KMS-11 (cell line): ENCODE results near the gene TMEM184B.

Experiments
- H2AFZ ChIP-seq: fragments of 200-600 bp; sonication (generic); 2 replicates; pipeline ENCODE4 v1.6.1; 2016; ENCODE audit warnings: antibody characterized with exemption, mixed run types, low read depth
- H3K27ac ChIP-seq: fragments of 200-600 bp; sonication (generic); 2 replicates; pipeline ENCODE4 v1.6.1; 2016; ENCODE audit warnings: mild to moderate bottlenecking, mixed run types
- H3K27me3 ChIP-seq: fragments of 200-600 bp; sonication (generic); 2 replicates; pipeline ENCODE4 v1.6.1; 2017; ENCODE audit warnings: mild to moderate bottlenecking, low read depth, mixed run types, moderate library complexity; ENCODE audit not compliant: insufficient read depth
- H3K36me3 ChIP-seq: fragments of 200-600 bp; sonication (generic); 2 replicates; pipeline ENCODE4 v1.6.1; 2017; ENCODE audit warnings: mild to moderate bottlenecking, mixed run types; ENCODE audit not compliant: insufficient read depth
- H3K4me1 ChIP-seq: fragments of 200-600 bp; sonication (generic); 2 replicates; pipeline ENCODE4 v1.6.1; 2016; ENCODE audit warnings: mild to moderate bottlenecking, low read depth, mixed run types; ENCODE audit not compliant: poor library complexity, severe bottlenecking
- H3K4me2 ChIP-seq: fragments of 200-600 bp; sonication (generic); 2 replicates; pipeline ENCODE4 v1.7.0; 2016; ENCODE audit warnings: mild to moderate bottlenecking, mixed run types
- H3K4me3 ChIP-seq: fragments of 200-600 bp; sonication (generic); IDR thresholded peaks from 2 replicates; pipeline ENCODE4 v1.6.1; 2017; ENCODE audit warnings: low read depth, low read length, mixed read lengths; ENCODE audit not compliant: insufficient read depth
- H3K79me2 ChIP-seq: fragments of 200-600 bp; sonication (generic); 2 replicates; pipeline ENCODE4 v1.6.1; 2016; ENCODE audit warnings: low read depth, mixed run types; ENCODE audit not compliant: insufficient read depth
- H3K9ac ChIP-seq: fragments of 200-600 bp; sonication (generic); 2 replicates; pipeline ENCODE4 v1.6.1; 2016; ENCODE audit warnings: mild to moderate bottlenecking, mixed run types
- H4K20me1 ChIP-seq: fragments of 200-600 bp; sonication (generic); 2 replicates; pipeline ENCODE4 v1.6.1; 2016; ENCODE audit warnings: mild to moderate bottlenecking, mixed run types; ENCODE audit not compliant: insufficient read depth
- CTCF ChIP-seq: fragments of 200-600 bp; sonication (generic); conservative IDR thresholded peaks from 2 replicates; pipeline ENCODE4 v1.6.1; 2017; ENCODE audit warnings: low read depth, mild to moderate bottlenecking, antibody characterized with exemption, low read length, moderate library complexity, mixed read lengths

Gene TMEM184B

GRCh38 chr22:38191731-38192474 lies 80.9 kb downstream of the TMEM184B start:
- Histone ChIP-seq H3K27ac (no peak overlapping the region; the same call in 1 of the 2 replicates), H3K9ac (no peak overlapping the region), H4K20me1 (no peaks in the 10 kb centered on the region), H3K79me2 (no peaks in the 10 kb centered on the region), H3K27me3 (no peaks in the 10 kb centered on the region), H3K4me1 (peaks cover 27% of the 10 kb centered on the region), H3K4me2 (no peak overlapping the region), H3K4me3 (no peak overlapping the region), H3K36me3 (no peaks in the 10 kb centered on the region), H2AFZ (no peak overlapping the region)
- no peak for TF ChIP-seq CTCF

- H3K4me2 ChIP-seq, result no peak overlapping the region
- H3K4me1 ChIP-seq, result peaks cover 27% of the 10 kb centered on the region
- no peak overlapping the region for H3K9ac ChIP-seq
- no peaks in the 10 kb centered on the region for H3K27me3 ChIP-seq
- H3K27ac ChIP-seq, result no peak overlapping the region
- no peaks in the 10 kb centered on the region for H3K36me3 ChIP-seq
- TF ChIP-seq CTCF, result no peak
- H3K4me3 ChIP-seq, result no peak overlapping the region
- no peaks in the 10 kb centered on the region for H3K79me2 ChIP-seq
- H2AFZ ChIP-seq, result no peak overlapping the region
- H4K20me1 ChIP-seq, result no peaks in the 10 kb centered on the region
Observed at GRCh38 chr22:38191055-38191454, 81.8 kb downstream of the TMEM184B start.

- Histone ChIP-seq H2AFZ (no peak overlapping the region), H3K36me3 (no peaks in the 10 kb centered on the region), H3K27me3 (no peaks in the 10 kb centered on the region), H4K20me1 (no peaks in the 10 kb centered on the region), H3K4me1 (peaks cover 22% of the 10 kb centered on the region), H3K4me3 (no peak overlapping the region), H3K27ac (no peak overlapping the region), H3K9ac (no peak overlapping the region), H3K79me2 (no peaks in the 10 kb centered on the region), H3K4me2 (no peak overlapping the region)
- TF ChIP-seq CTCF, result no peak
Observed at GRCh38 chr22:38190581-38190980, 82.2 kb downstream of the TMEM184B start.

- H3K9ac ChIP-seq, result no peak overlapping the region
- no peak overlapping the region for H3K27ac ChIP-seq
- no peaks in the 10 kb centered on the region for H3K36me3 ChIP-seq
- H3K4me2 ChIP-seq, result no peak overlapping the region
- no peaks in the 10 kb centered on the region for H4K20me1 ChIP-seq
- no peaks in the 10 kb centered on the region for H3K79me2 ChIP-seq
- H3K27me3 ChIP-seq, result no peaks in the 10 kb centered on the region
- no peak overlapping the region for H3K4me3 ChIP-seq
- no peak overlapping the region for H2AFZ ChIP-seq
- TF ChIP-seq CTCF, result no peak
- H3K4me1 ChIP-seq, result peaks cover 7% of the 10 kb centered on the region
Observed at GRCh38 chr22:38189104-38189503, 83.7 kb downstream of the TMEM184B start.
